Right lobe of liver (tissue), 6 donors: ENCODE results near the gene ASB11. TPM values are rescaled to one million over a fixed set of nuclear protein-coding genes. Genes with fewer than 3 reads are reported as not detected.

Source experiments
- ATAC-seq, 4 donors: fragments of 200-7000 bp; cut with Tn5 transposase; one replicate each; pipeline ENCODE4 v1.9.1; 2020; ENCODE audit warnings: mild to moderate bottlenecking in 4 of 4, moderate library complexity in 4 of 4
- DNase-seq, 3 donors: peaks; one replicate each; pipeline ENCODE4 v3.0.0-alpha.2; 2020
- H3K27ac ChIP-seq, 3 donors: fragments of 200-600 bp; one replicate each; pipeline ENCODE4 v1.8.0; 2022
- H3K27me3 ChIP-seq, 2 donors: fragments of 200-600 bp; one replicate each; pipeline ENCODE4 v1.8.0; 2022
- H3K36me3 ChIP-seq, 4 donors: fragments of 200-600 bp; sonication (generic) in 1 of 4; one replicate each; pipeline versions ENCODE4 v1.5.1 to v1.8.0; 2017 to 2022; ENCODE audit warnings: control low read depth in 1 of 4
- H3K4me1 ChIP-seq, 4 donors: fragments of 200-600 bp; sonication (generic) in 1 of 4; one replicate each; pipeline versions ENCODE4 v1.5.1 to v1.8.0; 2017 to 2022; ENCODE audit warnings: control low read depth in 1 of 4
- H3K4me3 ChIP-seq, 3 donors: fragments of 200-600 bp; one replicate each; pipeline ENCODE4 v1.8.0; 2022
- H3K9me3 ChIP-seq, 4 donors: fragments of 200-600 bp; sonication (generic) in 1 of 4; one replicate each; pipeline versions ENCODE4 v1.5.1 to v1.8.0; 2017 to 2022; ENCODE audit warnings: control low read depth in 1 of 4
- POLR2A ChIP-seq: fragments of 450-650 bp; IDR thresholded peaks from one replicate; pipeline ENCODE4 v1.6.1; 2017; ENCODE audit warnings: antibody characterized with exemption, mild to moderate bottlenecking
- WGBS: methylation state at CpG from one replicate; pipeline ENCODE4 v1.1.6; 2018; ENCODE audit warnings: low coverage, low lambda C conversion rate; ENCODE audit not compliant: insufficient coverage; ENCODE audit errors: missing lambda C conversion rate; 5-methylcytosine and 5-hydroxymethylcytosine counted together
- intact Hi-C, 2 donors: fragments of 100-400 bp; cut with DNase I; formaldehyde crosslinking; loops; one replicate each; pipeline versions ENCODE4 v1.11.2 to v1.14.1; 2022
- total RNA-seq, 6 experiments: library from RNA; depleted of rRNA in 2 of 6; stranded (reverse); fragments of >200 nt in 2 of 6; fragmentation: NEBNext Ultra II Directional in 3 of 6; extraction: Animal tissue kit (Norgen Biotek cat#: 25700) in 3 of 6; gene quantifications; one replicate each; pipeline versions ENCODE4 v1.1.0 to v1.2.4, GENCODE V29; 2016 to 2023
- TF ChIP-seq, protein P1 (sequence below), 4 donors: fragments of 200-600 bp in 3 of 4; fragments of 450-650 bp in 1 of 4; IDR thresholded peaks; one replicate each; pipeline versions ENCODE4 v1.5.1 to v1.8.0; 2016 to 2022; ENCODE audit warnings: antibody characterized with exemption in 4 of 4, mild to moderate bottlenecking in 2 of 4
- donor health status: DM: no; HTN: yes; CAD: no.
- donor health status: DM: no; HTN: no; CAD: no.
- donor health status: DM: no; HTN: no; CAD: no.
- donor health status: DM: no; HTN: yes; CAD: no.
- donor health status: DM: no; HTN: yes; CAD: no.

The ASB11 gene
- total RNA-seq, 6 experiments from 2014 or later = not detected

DNA sequence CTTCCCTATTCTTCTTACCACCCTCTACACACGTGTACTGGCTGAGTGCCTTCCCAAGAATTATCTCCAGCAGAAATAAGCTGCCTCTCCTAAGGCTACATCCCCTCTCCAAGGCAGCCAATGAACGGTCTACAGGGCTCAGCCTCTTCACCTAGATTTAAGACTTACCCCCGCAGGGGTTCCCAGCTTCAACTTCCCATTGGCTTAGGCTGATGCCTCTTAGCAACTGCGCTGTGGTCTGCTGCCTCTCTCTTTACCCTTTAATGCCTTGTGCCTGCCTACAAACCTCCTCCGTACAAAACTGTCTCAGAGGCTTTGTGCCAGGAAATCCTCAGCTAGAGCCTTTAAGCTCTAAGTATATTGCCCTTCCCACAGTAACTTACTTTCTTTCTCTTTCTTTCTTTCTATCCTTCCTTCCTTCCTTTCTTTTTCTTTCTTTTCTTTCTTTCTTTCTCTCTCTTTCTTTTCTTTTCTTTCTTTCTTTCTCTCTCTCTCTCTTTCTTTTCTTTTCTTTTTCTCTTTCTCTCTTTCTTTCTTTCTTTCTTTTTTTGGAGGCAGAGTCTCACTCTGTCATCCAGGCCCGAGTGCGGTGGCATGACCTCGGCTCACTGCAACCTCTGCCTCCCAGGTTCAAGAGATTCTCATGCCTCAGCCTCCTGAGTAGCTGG lies 35.0 kb upstream of the ASB11 start:
- H3K4me1 ChIP-seq = no peaks in the 10 kb centered on the region
- H3K4me3 ChIP-seq = no peak overlapping the region
- WGBS = 39% methylated on average over 5 of the region's 8 CpGs
- no peaks in the 10 kb centered on the region for H3K27me3 ChIP-seq
- no peak overlapping the region for H3K27ac ChIP-seq
- DNase-seq (no peak), ATAC-seq (peak in 1 of 4 donors; percentile 16)
- intact Hi-C loops = no loop called here
- no peaks in the 10 kb centered on the region for H3K36me3 ChIP-seq
- H3K9me3 ChIP-seq = no peaks in the 10 kb centered on the region
- TF ChIP-seq POLR2A = no peak
- TF ChIP-seq, protein P1, sequence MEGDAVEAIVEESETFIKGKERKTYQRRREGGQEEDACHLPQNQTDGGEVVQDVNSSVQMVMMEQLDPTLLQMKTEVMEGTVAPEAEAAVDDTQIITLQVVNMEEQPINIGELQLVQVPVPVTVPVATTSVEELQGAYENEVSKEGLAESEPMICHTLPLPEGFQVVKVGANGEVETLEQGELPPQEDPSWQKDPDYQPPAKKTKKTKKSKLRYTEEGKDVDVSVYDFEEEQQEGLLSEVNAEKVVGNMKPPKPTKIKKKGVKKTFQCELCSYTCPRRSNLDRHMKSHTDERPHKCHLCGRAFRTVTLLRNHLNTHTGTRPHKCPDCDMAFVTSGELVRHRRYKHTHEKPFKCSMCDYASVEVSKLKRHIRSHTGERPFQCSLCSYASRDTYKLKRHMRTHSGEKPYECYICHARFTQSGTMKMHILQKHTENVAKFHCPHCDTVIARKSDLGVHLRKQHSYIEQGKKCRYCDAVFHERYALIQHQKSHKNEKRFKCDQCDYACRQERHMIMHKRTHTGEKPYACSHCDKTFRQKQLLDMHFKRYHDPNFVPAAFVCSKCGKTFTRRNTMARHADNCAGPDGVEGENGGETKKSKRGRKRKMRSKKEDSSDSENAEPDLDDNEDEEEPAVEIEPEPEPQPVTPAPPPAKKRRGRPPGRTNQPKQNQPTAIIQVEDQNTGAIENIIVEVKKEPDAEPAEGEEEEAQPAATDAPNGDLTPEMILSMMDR (IDR thresholded peaks at IDR 0.05) = no peak

DNA sequence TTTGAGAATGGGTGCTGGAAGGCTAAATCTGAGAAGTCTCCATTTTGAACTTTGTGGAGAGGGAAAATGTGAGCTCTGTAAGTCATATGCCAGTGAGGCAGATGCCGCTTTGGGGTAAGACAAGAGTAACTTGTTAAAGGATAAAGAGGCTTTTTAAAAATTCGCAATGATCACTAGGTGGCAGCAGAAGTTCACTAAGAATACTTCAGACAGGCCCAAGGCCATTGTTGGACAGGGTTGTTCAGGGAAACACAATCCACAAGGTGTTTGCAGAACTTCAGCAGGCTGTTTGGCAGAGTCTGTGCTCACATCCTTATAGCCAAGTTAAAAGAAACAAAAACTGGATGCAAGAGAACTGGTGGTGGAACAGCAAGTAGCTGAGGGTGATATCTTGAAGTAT lies 33.6 kb upstream of the ASB11 start:
- Histone ChIP-seq H3K4me3 (no peak overlapping the region), H3K4me1 (no peaks in the 10 kb centered on the region), H3K36me3 (no peaks in the 10 kb centered on the region), H3K9me3 (no peaks in the 10 kb centered on the region), H3K27ac (no peak overlapping the region), H3K27me3 (no peaks in the 10 kb centered on the region)
- DNase-seq = no peak
- no peak for TF ChIP-seq POLR2A
- TF ChIP-seq, protein P1 (IDR thresholded peaks at IDR 0.05) = peak; percentile 52 to 67 (median 60)
- WGBS = 14% methylated on average over 2 of the region's 2 CpGs
- intact Hi-C loops = no loop called here
- ATAC-seq = peak; percentile 83 to 93 (median 88)

DNA sequence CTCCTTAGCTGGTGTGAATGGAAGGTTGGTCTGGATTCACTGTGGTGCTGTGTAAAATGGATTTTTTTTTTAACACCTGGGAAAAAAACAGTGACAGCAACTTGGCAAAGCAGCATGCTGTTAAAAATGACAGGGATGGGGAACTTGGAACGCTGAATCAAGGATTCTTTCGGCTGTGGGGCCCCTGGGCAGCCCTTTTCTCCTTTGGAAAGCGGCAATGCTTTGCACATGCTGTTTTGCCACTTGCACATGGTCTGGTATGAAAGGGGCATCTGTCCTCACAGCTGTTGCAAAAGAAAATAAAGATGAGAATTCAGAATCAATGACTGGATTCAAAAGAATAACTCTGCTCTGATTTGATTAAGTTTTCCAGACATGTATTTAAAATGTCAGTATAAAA lies 30.5 kb upstream of the ASB11 start:
- H3K36me3 ChIP-seq = no peaks in the 10 kb centered on the region
- H3K4me3 ChIP-seq = no peak overlapping the region
- H3K4me1 ChIP-seq = no peaks in the 10 kb centered on the region
- peaks cover 0 to 3% of the 10 kb centered on the region in 2 donors for H3K27me3 ChIP-seq
- H3K27ac ChIP-seq = no peak overlapping the region
- no peak for TF ChIP-seq POLR2A
- TF ChIP-seq, protein P1 (IDR thresholded peaks at IDR 0.05) = no peak
- DNase-seq (no peak), ATAC-seq (no peak)
- 50% methylated on average over 2 of the region's 3 CpGs for WGBS
- intact Hi-C loops = no loop called here
- no peaks in the 10 kb centered on the region for H3K9me3 ChIP-seq

DNA sequence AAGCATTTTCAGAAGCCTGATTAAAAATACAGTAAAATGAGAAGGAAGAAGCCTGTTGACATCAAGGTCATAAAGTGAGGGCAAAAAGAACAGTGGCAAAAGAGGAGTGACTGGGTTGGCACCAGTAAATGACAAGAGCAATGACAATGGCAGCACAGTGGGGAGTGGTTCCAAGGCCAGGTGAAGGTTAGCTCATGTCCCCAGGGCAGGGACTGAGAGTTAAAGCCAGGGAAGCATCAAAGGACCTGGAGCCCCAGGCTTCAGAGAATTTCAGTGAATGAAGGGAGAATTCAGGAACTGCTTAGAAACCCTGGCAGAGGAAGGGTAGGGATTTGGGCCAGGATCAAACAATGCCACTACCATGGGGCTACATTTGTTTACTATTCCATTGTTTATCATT lies 28.7 kb upstream of the ASB11 start:
- Histone ChIP-seq H3K36me3 (no peaks in the 10 kb centered on the region), H3K27me3 (peaks cover 3 to 4% of the 10 kb centered on the region in 2 donors), H3K4me3 (no peak overlapping the region), H3K4me1 (no peaks in the 10 kb centered on the region), H3K9me3 (no peaks in the 10 kb centered on the region), H3K27ac (no peak overlapping the region)
- ATAC-seq (no peak), DNase-seq (no peak)
- TF ChIP-seq, protein P1 (IDR thresholded peaks at IDR 0.05) = no peak
- TF ChIP-seq POLR2A = no peak
- intact Hi-C loops = no loop called here

DNA sequence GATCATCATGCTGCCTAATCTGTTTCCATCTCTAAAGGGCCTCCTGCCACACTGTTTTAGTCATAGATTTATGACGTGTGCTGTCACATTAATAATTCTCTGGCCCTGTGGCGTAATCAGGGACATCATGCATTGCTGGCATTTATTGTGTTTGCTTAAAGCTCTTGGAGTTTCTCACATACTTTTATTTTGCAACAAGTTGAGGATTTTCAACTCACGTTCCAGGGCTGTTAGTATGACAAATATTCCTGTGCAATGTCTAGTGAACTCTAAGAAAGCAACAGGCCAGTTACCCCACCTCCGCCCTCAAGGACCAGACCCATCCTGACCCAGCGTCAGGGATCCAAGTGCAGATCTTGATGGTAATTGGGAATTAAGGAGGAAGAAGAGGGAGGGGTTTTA lies 27.6 kb upstream of the ASB11 start:
- Histone ChIP-seq H3K27ac (no peak overlapping the region), H3K4me3 (no peak overlapping the region), H3K27me3 (peaks cover 3 to 4% of the 10 kb centered on the region in 2 donors), H3K4me1 (no peaks in the 10 kb centered on the region), H3K9me3 (no peaks in the 10 kb centered on the region), H3K36me3 (no peaks in the 10 kb centered on the region)
- intact Hi-C loops = no loop called here
- DNase-seq (no peak), ATAC-seq (peak; percentile 19 to 72 (median 55))
- no peak for TF ChIP-seq POLR2A
- TF ChIP-seq, protein P1 (IDR thresholded peaks at IDR 0.05) = no peak
- 25% methylated on average over 5 of the region's 5 CpGs for WGBS
